ES-I3 (cell line): ENCODE data around the gene POMP.

Source experiments
- H3K36me3 ChIP-seq: 2 replicates; pipeline ENCODE4 v1.6.1; 2013; ENCODE audit warnings: mild to moderate bottlenecking, low read length, control low read depth, moderate library complexity; ENCODE audit not compliant: insufficient read depth
- H3K4me1 ChIP-seq: 2 replicates; pipeline ENCODE4 v1.6.1; 2013; ENCODE audit warnings: mild to moderate bottlenecking, control low read depth, low read length; ENCODE audit not compliant: insufficient read depth
- H3K9ac ChIP-seq: 2 replicates; pipeline ENCODE4 v1.6.1; 2013; ENCODE audit warnings: low read depth, mild to moderate bottlenecking, low read length, moderate library complexity
- H3K9me3 ChIP-seq: 2 replicates; pipeline ENCODE4 v1.6.1; 2013; ENCODE audit warnings: mild to moderate bottlenecking, low read length, moderate library complexity; ENCODE audit not compliant: control insufficient read depth, insufficient read depth

The POMP gene

DNA sequence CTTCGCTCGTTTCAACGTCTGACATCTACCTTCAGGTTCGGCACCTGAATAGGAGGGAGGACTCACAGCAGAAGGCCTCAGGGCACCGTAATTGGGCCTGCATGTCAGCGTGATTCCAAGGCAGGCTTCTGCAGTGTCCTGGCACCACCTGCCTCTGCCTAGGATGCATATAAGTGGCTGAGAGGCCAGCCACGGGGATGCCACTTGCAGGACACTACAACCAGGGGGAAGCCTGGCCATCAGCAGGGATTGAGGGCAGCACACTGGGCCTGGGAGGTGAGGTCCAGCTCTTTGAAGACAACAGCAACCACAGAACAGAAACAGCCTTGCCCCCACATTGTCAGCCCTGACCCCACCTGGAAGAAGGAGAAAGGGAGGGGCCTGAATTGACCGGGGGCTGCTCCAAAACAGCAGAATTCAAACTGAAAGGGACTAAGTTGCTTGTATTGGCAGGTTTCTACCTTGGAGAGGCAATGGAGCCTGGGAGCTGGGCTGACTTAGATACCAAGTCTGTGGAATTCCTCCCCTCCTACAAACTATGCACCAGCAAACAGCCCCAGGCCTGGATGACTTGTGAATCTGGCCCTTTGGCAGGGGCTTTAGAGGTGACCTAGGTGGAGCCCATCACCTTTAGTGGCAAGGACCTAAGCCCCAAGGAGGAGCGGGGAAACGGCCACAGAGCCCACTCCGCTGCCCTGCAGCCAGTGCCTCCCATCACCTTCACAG, 34.1 kb upstream of the POMP start:
- no peaks in the 10 kb centered on the region for H3K9me3 ChIP-seq
- no peaks in the 10 kb centered on the region for H3K36me3 ChIP-seq
- H3K4me1 ChIP-seq = peaks cover 12% of the 10 kb centered on the region; the same call in 1 of the 2 replicates

DNA sequence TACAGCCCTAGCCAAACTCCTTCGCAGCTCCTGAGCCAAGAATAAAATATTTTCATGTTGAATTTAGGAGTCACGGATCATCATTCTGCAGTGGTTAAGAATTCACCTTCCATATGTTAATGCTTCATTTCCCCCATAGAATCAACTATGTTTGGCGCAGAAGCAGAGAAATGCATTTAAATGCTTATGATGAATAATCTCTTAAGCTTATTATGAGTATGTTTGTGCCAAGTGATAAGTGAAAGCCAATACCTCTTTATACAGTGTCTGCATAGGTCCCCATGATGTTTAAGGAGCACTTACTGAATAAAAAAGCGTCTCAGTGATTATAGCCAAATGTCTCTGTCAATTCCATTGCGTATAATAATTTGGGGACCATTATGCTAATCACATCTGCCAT, 32.7 kb upstream of the POMP start:
- Histone ChIP-seq H3K4me1 (peaks cover 12% of the 10 kb centered on the region; the same call in 1 of the 2 replicates), H3K36me3 (no peaks in the 10 kb centered on the region), H3K9me3 (no peaks in the 10 kb centered on the region), H3K9ac (no peak overlapping the region)

More for the DNA sequence above, 34.1 kb upstream of the POMP start:
- no peak overlapping the region for H3K9ac ChIP-seq

DNA sequence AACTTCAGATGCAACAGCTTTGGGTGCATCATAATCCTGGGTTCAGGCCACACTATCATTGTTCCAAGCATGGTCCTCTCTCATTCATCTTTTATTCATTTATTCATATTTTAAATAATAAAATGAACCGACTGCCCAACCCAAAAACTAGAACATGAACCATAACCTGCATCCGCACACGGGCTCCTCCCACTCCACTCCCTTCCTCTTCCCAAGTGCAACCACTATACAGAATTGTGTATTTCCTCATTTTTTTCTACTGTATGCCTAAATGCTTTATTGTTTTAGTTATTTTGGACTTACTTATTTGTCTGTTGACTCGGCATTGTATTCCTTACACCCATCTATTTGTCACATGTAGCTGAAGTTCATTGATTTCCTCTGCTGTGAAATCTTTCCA, 30.7 kb upstream of the POMP start:
- H3K9ac ChIP-seq = no peak overlapping the region
- no peaks in the 10 kb centered on the region for H3K36me3 ChIP-seq
- H3K9me3 ChIP-seq = no peaks in the 10 kb centered on the region
- H3K4me1 ChIP-seq = peaks cover 12% of the 10 kb centered on the region; the same call in 1 of the 2 replicates

DNA sequence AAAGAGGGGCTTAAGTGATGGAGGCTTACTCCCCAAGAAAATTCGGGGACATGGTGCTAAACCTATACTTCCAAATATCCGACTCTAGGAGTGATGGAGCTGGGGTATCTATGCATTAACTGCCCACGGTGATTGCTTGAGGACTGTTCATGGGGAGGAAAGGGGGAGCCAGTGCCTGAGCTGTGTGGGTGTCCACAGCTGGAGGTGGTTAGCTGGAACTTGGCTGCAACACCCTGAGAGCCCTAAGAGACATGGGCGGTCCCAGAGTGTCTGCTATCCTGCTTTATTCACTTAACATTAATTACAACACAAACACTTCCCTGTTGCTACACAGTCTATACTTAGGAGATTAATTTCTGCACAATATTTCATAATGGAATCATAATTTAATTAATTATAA, 28.1 kb upstream of the POMP start:
- no peaks in the 10 kb centered on the region for H3K4me1 ChIP-seq
- no peaks in the 10 kb centered on the region for H3K9me3 ChIP-seq
- no peaks in the 10 kb centered on the region for H3K36me3 ChIP-seq
- no peak overlapping the region for H3K9ac ChIP-seq

DNA sequence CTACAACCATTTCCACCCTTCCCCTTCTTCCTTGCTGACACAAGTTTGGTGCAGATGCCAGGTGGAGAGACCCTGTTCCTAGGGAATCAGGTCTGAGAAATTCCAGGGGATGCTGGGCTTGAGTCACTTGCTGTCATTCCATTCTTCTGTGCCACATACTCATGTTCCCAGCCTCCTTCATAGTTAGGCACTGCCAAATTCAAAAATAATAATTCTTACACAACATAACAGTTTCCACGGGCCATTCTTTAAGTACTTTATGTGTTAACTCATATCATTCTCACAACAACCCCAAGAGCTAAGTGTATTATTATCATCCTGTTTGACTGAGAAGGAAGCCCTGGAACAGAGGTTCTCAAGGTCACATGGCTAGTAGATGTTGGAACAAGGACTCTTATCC, 27.1 kb upstream of the POMP start:
- Histone ChIP-seq H3K4me1 (no peaks in the 10 kb centered on the region), H3K9me3 (no peaks in the 10 kb centered on the region), H3K36me3 (no peaks in the 10 kb centered on the region), H3K9ac (no peak overlapping the region)

DNA sequence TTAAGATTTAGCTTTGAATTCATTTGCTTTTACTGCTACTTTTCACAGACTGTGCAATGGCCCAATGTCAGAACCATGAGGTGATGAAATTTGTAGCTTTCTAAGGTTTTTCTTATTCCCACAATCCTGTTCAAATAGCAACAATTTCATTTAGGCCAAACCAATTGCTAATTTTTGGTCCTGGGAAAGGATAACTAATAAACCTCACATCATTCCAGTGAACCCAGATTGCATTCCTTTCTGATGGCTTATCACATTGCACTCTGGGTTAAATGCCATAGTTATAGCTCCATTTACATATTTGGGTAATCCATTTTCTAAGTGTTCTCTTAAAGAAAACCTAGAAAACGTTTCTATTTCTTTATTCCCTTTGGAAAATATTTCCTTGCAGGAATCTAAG, 22.9 kb upstream of the POMP start:
- H3K9me3 ChIP-seq = no peaks in the 10 kb centered on the region
- H3K4me1 ChIP-seq = peaks cover 14% of the 10 kb centered on the region

DNA sequence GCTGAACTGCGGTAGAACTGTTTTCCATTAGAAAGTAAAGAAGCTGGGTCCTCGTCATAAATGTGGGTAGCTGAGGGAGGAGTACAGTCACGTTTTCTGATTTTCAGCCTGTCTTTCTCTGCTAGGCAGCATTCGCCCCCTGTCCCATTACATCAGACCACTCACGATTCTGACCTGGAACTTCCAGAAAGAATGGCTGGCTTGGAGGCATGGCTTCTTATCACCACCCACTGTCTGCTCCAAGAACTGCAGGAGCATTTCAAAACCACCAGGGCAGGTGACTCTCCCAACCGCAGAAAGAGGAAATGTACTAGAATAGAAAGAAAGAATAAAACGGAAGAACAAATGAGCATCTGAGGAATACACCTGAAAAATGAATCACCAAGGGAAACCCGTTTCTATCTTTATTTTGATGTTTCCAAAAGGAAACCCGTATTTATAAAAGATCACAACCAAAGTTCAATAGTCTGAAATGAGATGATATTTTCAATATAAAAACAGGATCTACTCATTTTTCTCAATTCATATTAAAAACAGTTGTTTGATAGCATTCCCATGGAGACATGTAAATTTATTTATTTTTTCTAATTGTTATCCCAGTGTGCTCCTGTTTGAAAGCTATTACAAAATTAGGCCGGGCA, 22.1 kb upstream of the POMP start:
- no peaks in the 10 kb centered on the region for H3K36me3 ChIP-seq
- H3K4me1 ChIP-seq = peaks cover 18% of the 10 kb centered on the region
- H3K9me3 ChIP-seq = no peaks in the 10 kb centered on the region
- no peak overlapping the region for H3K9ac ChIP-seq

More for the DNA sequence above, 22.9 kb upstream of the POMP start:
- no peak overlapping the region for H3K9ac ChIP-seq
- H3K36me3 ChIP-seq = no peaks in the 10 kb centered on the region

DNA sequence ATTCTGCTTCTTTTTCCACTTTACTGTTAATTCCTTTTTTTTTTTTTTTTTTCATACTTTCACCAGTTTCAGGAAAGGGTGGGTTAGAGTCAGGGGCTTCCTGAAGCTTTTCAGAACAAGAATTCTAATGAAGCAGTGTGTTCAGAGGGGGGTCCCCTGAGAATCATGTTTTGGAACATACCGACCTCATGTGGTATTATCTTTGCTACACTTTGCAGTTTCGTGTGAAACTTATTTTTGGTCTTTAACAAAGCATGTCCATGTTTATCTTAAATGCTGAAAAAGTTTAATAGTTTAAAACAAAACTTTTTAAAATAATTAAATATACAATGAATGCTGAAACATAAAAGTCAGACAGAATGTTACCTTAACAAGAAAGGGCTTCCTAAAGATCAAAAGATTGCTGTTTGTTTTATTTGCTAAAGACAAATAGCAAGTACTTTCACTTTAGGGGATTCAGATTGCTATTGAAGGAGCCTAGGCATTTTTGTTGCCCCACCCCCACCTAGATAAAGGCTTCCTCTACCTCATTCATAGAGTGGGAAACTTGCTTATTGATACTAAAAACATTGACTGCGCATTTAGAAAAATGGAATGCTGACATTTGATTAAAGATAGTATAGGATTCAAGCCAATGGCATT, 21.1 kb upstream of the POMP start:
- Histone ChIP-seq H3K36me3 (no peaks in the 10 kb centered on the region), H3K9ac (no peak overlapping the region), H3K4me1 (peaks cover 18% of the 10 kb centered on the region), H3K9me3 (no peaks in the 10 kb centered on the region)

DNA sequence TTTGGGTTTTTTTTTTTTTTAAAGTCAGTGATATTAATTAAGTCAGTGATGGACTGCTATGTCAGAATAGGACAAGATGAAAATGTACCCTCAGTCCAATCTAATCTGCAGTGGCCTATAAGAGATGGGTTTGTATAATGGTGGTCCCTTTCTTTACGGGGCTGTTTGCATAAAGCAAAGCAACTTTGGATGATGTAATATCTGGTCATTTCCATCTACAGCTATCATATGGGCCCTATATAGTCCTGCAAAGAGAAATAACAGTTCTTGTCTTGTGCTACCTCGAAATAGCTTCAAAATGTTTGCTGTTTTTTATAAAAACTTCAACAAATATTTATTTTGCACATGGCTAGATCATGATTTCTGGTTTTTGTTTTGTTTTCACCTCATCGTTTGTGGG, 20.2 kb upstream of the POMP start:
- peaks cover 18% of the 10 kb centered on the region for H3K4me1 ChIP-seq
- H3K9ac ChIP-seq = no peak overlapping the region
- H3K9me3 ChIP-seq = no peaks in the 10 kb centered on the region
- H3K36me3 ChIP-seq = no peaks in the 10 kb centered on the region

DNA sequence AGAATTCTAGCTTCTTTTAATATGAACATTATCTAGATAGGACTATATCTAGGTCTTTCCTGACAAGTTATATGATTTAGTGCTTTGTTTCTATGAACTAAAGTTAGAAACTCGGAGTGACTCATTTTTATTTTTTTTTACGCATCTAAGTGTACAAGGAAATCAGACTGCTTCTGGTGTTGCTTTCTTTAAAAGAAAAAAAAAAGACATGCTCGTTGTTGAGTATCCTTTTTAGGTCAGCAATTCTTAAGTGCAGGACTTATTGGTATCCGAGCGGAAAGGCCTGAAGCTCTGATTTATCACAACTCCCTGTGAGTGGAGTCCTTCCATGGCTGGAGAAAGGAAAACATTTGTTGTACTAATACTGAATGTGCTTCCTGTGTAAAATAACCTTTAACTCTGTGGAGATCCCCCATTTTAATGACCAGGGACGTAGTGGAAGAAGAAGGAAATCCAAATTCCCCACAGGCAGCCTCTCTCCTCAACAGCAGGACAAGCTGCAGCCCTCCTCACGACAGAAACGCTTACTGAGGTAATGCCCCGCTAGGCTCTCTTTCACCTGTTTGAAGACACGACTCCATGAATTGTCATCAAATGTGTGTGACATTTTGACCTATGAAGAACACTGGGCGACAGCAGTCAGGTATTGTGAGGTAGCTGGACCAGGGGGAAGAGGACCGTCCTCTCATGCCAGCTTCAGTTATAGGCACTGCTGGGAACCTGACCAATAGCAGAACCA, 17.9 kb upstream of the POMP start:
- H3K9me3 ChIP-seq = no peaks in the 10 kb centered on the region
- no peaks in the 10 kb centered on the region for H3K36me3 ChIP-seq
- H3K4me1 ChIP-seq = peaks cover 18% of the 10 kb centered on the region
- H3K9ac ChIP-seq = no peak overlapping the region

DNA sequence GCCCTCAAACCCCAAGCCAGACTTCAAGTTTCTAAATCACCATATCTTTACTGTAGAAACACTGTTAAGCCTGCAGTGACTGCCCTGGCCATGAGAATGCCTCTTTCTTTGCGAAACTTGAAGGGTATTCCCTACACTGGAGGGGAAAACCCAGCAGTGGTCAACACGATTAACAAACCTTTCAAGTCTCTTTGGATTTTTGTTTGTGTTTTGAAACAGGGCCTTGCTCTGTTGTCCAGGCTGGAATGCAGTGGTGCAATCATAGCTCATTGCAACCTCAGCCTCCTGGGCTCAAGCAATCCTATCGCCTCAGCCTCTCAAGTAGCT, 17.4 kb upstream of the POMP start:
- no peak overlapping the region for H3K9ac ChIP-seq
- H3K36me3 ChIP-seq = no peaks in the 10 kb centered on the region
- H3K4me1 ChIP-seq = peaks cover 18% of the 10 kb centered on the region
- no peaks in the 10 kb centered on the region for H3K9me3 ChIP-seq

DNA sequence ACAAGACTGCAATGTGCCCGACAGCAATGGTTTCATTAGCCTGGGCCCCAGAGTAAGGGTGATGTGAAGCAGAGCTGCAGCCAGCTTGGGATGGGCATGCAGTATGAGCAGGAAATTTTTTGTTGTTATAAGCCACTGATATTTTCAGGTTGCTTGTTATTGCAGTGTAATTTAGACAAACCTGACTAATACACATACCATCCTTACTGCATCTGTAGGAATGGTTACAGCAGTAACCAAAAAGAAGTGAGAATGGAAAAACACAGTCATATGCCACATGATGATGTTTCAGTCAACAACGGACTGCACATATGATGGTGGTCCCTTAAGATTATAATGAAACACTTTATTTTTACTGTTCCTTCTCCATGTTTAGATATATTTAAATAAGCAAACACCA, 8.6 kb upstream of the POMP start:
- no peaks in the 10 kb centered on the region for H3K36me3 ChIP-seq
- H3K9me3 ChIP-seq = no peaks in the 10 kb centered on the region
- 0 out of 2 replicates have a peak, but pooled peaks cover 2% of the 10 kb centered on the region for H3K4me1 ChIP-seq

DNA sequence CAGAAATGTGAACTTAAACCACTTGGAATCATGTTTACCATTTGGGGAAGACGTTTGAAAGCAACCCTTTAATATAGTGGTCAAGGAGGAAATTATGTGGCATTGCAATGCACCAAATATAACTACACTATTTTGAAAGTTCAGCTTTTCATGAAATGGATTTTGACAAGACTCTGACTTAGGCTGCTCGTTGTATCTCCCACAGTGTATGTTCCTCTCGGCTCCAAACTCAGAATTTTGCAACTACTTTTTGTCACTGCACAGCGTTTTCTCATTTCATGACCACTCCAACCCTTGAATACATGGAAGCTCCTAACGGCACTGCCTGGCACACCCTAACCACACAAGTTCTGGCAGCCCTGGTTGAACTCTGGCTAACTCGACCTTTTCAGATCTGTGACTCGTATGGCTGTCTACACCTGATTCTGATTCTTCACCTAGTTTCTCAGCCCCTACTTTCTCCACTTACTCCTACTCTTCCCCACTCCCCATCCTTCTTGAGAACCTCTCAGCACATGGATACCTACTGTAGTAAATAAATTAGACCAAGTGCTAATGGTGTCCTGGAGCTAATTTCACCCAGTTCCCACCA, 7.0 kb upstream of the POMP start:
- no peaks in the 10 kb centered on the region for H3K9me3 ChIP-seq
- no peaks in the 10 kb centered on the region for H3K36me3 ChIP-seq
- peaks cover 11% of the 10 kb centered on the region for H3K4me1 ChIP-seq
- no peak overlapping the region for H3K9ac ChIP-seq

More for the DNA sequence above, 8.6 kb upstream of the POMP start:
- H3K9ac ChIP-seq = no peak overlapping the region

DNA sequence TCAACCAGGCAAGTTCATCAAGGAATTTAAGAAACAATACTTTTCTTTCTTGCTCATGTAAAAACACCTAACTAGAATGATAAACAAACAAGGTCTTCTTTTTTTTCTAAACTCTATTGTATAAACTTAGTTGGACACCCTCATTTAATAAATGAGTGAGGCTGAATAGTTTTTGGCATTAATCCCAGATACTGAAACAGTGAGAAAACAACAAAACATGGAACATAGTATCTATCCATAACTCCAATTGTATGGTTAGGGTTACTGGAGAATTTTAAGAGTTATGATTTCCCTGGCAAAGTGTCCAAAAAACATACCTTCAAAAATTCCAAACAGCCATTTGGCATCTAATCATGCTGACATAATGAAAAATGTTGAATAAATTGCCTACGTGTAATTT, 5.8 kb upstream of the POMP start:
- no peaks in the 10 kb centered on the region for H3K9me3 ChIP-seq
- H3K4me1 ChIP-seq = peaks cover 11% of the 10 kb centered on the region
- H3K9ac ChIP-seq = no peak overlapping the region
- no peaks in the 10 kb centered on the region for H3K36me3 ChIP-seq
